ENCODE data around the gene OGDHL.

GRCh38 chr10:49688920-49689319 lies 73.2 kb downstream of the OGDHL start:
- TF ChIP-seq CTCF (IDR thresholded peaks at IDR 0.05) (no peak), POLR2A (IDR thresholded peaks at IDR 0.05) (no peak)

Measured in sigmoid colon (tissue), 3 donors.